NCI-H2196 (cell line): Measurements from ENCODE around the gene IER2.
"Not testable (repeated sequence)": the region's sequence is repeated elsewhere in the genome, so short reads cannot be mapped to it uniquely, and the experiment has no call there.

ENCODE experiments used
- DNase-seq: peaks from one replicate; lab custom pipeline; 2025; ENCODE audit not compliant: unreplicated experiment; lab: John Stamatoyannopoulos, UW

The IER2 gene

GRCh38 chr19:13190781-13191540 is 40.8 kb downstream of the IER2 start:
- DNase-seq: no peak

DNA sequence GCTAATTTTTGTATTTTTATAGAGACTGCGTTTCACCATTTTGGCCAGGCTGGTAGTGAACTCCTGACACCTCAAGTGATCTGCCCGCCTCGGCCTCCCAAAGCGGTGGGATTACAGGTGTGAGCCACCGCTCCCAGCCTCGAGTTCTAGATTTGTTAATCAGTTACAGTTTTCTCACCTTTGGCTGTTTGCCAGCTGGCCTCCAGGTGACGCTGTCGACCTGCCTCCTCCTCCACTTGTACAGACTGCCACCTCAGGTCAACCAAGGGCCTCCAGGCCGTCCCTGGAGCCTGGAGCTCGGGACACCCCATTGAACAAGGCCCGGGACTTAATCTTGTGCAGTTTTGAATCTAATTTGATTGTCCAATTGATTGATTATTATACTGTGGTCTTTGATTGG is 45.5 kb downstream of the IER2 start:
- peak; percentile 25 for DNase-seq

- no peak for DNase-seq
Measured at GRCh38 chr19:13198634-13199033, 48.4 kb downstream of the IER2 start.

DNA sequence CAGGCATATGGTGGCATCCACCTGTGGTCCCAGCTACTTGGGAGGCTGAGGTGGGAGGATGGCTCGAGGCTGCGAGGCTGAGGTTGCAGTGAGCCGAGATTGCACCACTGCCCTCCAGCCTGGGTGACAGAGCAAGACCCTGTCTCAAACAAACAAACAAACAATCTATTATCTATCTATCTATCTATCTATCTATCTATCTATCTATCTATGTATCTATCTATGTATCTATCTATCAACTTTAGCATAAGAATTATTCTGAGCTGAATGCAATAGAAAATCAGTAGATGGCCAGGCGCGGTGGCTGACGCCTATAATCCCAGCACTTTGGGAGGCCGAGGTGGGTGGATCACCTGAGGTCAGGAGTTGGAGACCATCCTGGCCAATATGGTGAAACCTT is 51.9 kb downstream of the IER2 start:
- not testable (repeated sequence) for DNase-seq
